Measurements from ENCODE around the gene IFNAR1. TPM values are rescaled to one million over a fixed set of nuclear protein-coding genes. Genes with fewer than 3 reads are reported as not detected.

IFNAR1 gene
- total and polyA plus RNA-seq, 9 of the 15 experiments (the other 6 are each of a cell fraction or from before 2014, with no cell fraction given): 8.6 to 31.8 (median 14.8) TPM

DNA sequence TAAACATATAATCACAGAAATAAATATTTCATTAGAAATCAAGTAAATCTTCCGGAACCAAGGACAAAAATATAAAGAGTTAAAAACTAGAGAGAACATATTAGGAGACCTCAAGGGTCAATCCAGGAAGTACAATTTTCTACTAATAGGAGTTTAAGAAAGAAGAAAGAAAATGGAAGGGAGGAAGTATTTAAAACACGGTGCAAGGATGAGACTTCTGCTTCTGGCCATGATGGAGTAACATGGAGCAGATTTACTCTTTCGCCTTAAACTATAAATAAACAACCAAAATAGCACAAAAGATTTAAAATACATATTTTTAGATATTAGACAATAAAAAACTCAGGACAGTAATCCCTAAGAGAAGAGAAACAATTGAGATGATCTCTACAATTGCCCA is 12.6 kb upstream of the IFNAR1 start (continued):
- no peak for TF ChIP-seq ATF1 (CRISPR knock-in tag; IDR thresholded peaks at IDR 0.05)
- TF ChIP-seq ATF1 (tag; IDR thresholded peaks at IDR 0.05): no peak
- TF ChIP-seq SRSF9 (IDR thresholded peaks at IDR 0.05; ENCODE audit: borderline replicate concordance, low read depth, low read length): no peak
- TF ChIP-seq, protein P1, sequence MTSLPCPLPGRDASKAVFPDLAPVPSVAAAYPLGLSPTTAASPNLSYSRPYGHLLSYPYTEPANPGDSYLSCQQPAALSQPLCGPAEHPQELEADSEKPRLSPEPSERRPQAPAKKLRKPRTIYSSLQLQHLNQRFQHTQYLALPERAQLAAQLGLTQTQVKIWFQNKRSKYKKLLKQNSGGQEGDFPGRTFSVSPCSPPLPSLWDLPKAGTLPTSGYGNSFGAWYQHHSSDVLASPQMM (CRISPR knock-in tag; IDR thresholded peaks at IDR 0.05): no peak
- TF ChIP-seq OTX1 (CRISPR knock-in tag; IDR thresholded peaks at IDR 0.05): no peak

GRCh38 chr21:33313183-33313582 is 11.6 kb upstream of the IFNAR1 start:
- Histone ChIP-seq H3K4me2 (ENCODE audit: insufficient read depth, low read length) (no peak overlapping the region), H3K27me3 (ENCODE audit: control insufficient read depth in 2 of 2, insufficient read depth in 2 of 2, low read length in 2 of 2) (peaks cover 5 to 8% of the 10 kb centered on the region in 2 experiments; a peak in 4 of 5 replicates), H3K9ac (ENCODE audit: insufficient read depth in 1 of 2, low read depth in 2 of 2, low read length in 2 of 2) (no peak overlapping the region), H3K36me3 (ENCODE audit: control insufficient read depth, insufficient read depth, low read length) (no peaks in the 10 kb centered on the region), H2AFZ (ENCODE audit: low read depth, low read length) (no peak overlapping the region), H3K79me2 (ENCODE audit: control insufficient read depth, insufficient read depth, low read length) (no peaks in the 10 kb centered on the region), H3K4me1 (replicated peaks in 1 of 2; ENCODE audit: control insufficient read depth in 2 of 2, insufficient read depth in 2 of 2, low read length in 2 of 2) (no peaks in the 10 kb centered on the region; a peak in 3 of 5 replicates), H3K4me3 (no peak overlapping the region), H3K9me3 (replicated peaks; ENCODE audit: control insufficient read depth, insufficient read depth, low read depth, low read length) (no peaks in the 10 kb centered on the region), H4K20me1 (replicated peaks; ENCODE audit: control insufficient read depth, insufficient read depth, low read length) (no peaks in the 10 kb centered on the region), H3K9me1 (ENCODE audit: control insufficient read depth, insufficient read depth, low read length) (no peaks in the 10 kb centered on the region), H3K27ac (ENCODE audit: extremely low read depth, low read depth, low read length) (no peak overlapping the region)
- ChIA-PET POLR2A (interaction anchor here (3.4 kb wide), 1 partner anchor 12 kb away, joined by 13 read pairs; no protein-coding TSS in a partner anchor), CTCF (ENCODE audit: low intra/inter-chr PET ratio) (no interaction called here)
- TF ChIP-seq PTRF (tag; IDR thresholded peaks at IDR 0.05): no peak
- in situ Hi-C loops (cut with MboI) (no loop called here), intact Hi-C loops (cut with micrococcal nuclease) (no loop called here)
- 95% methylated on average over 1 of the region's 1 CpG for WGBS (ENCODE audit: insufficient coverage, low coverage, missing lambda C conversion rate)
- ATAC-seq: no peak
- BruUV-seq (replicated peaks): no TSS peak
- no peak for FAIRE-seq
- no peak for DNase-seq (ENCODE audit: extremely low read depth in 1 of 4, low spot score in 3 of 4)
